ENCODE results near the gene FLNB.

DNA sequence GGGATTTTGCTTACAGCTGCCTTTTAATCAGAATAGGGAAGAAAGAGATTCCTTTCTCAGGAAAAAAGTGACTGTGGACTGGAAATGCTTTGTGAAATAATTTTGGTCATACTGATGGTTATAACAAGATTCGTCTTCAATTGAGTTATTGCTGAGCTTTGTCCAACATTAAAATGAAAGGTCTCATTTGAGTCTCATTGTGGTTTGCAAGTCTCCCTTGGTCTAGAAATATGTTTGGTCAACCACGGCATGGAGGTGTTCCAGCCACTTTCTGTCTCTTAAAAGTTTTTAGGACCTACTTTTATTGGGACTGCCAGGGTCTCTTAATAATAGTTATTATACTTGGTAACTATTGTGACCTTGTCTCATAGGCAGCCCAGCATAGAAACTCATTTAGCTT, 15.3 kb downstream of the FLNB start:
- no peak for TF ChIP-seq EZH2phosphoT487 (IDR thresholded peaks at IDR 0.05; ENCODE audit: insufficient read depth, low read depth)
- no peak for TF ChIP-seq EZH2 (IDR thresholded peaks at IDR 0.05; ENCODE audit: insufficient read depth, poor library complexity, severe bottlenecking)

Data from GM23248 (cell line).